HepG2 (cell line): Measurements from ENCODE around the gene TENM3. TPM values are rescaled to one million over a fixed set of nuclear protein-coding genes. Genes with fewer than 3 reads are reported as not detected.

Experiments
- ATAC-seq: fragments of 200-7000 bp; cut with Tn5 transposase; 3 replicates; pipeline ENCODE4 v1.9.1; 2020; ENCODE audit warnings: mild to moderate bottlenecking, moderate library complexity
- BruUV-seq: library from RNA; stranded (reverse); fragments of 400-500 nt; replicated peaks from 2 replicates; lab custom pipeline; 2021; lab: Mats Ljungman, UMichigan
- CTCF ChIA-PET: fragments of 300-600 bp; formaldehyde crosslinking; extraction: SDS; loops from one replicate; lab custom pipeline; 2021; ENCODE audit warnings: low total read pairs, inconsistent platforms, low intra/inter-chr PET ratio; lab: Yijun Ruan, JAX
- POLR2A ChIA-PET: fragments of 350-600 bp; sonication (Branson Sonifier 250); formaldehyde crosslinking; loops from one replicate; lab custom pipeline; 2020; ENCODE audit warnings: antibody characterized with exemption, inconsistent platforms; lab: Yijun Ruan, JAX
- DNase-seq: peaks from one replicate; pipeline ENCODE4 v3.0.0-alpha.2; 2015; ENCODE audit warnings: low spot score
- FAIRE-seq: peaks from 3 replicates; lab custom pipeline; 2011; peaks lifted over from hg19 to GRCh38; lab: Jason Lieb, UNC
- H2AFZ ChIP-seq: one replicate; pipeline ENCODE4 v1.6.1; 2011; ENCODE audit warnings: low read length, inconsistent platforms
- H3K27ac ChIP-seq: fragments of 300-600 bp; 3 replicates; pipeline ENCODE4 v1.8.0; 2011; ENCODE audit warnings: mixed run types, mild to moderate bottlenecking, mixed read lengths, low read length, inconsistent platforms; ENCODE audit not compliant: insufficient read depth; ENCODE audit errors: extremely low read length
- H3K27me3 ChIP-seq, 2 experiments: fragments of 200-600 bp in 1 of 2; 2 replicates in 1 of 2; 3 replicates in 1 of 2; pipeline versions ENCODE4 v1.6.0 to v1.8.0; 2011; ENCODE audit warnings: low read length in 2 of 2, mild to moderate bottlenecking in 2 of 2, moderate library complexity in 2 of 2, inconsistent platforms in 1 of 2; ENCODE audit not compliant: insufficient read depth in 2 of 2, control insufficient read depth in 1 of 2
- H3K36me3 ChIP-seq, 2 experiments: fragments of 200-600 bp in 1 of 2; replicated peaks in 1 of 2; 2 replicates in 1 of 2; 3 replicates in 1 of 2; pipeline versions ENCODE4 v1.5.1 to v1.8.0; 2011; ENCODE audit warnings: low read length in 2 of 2, inconsistent platforms in 1 of 2; ENCODE audit not compliant: insufficient read depth in 2 of 2, control insufficient read depth in 1 of 2
- H3K4me1 ChIP-seq: 2 replicates; pipeline ENCODE4 v1.5.1; 2012; ENCODE audit warnings: low read length, inconsistent platforms; ENCODE audit not compliant: insufficient read depth
- H3K4me2 ChIP-seq: 2 replicates; pipeline ENCODE4 v1.6.0; 2011; ENCODE audit warnings: low read depth, low read length, inconsistent platforms
- H3K4me3 ChIP-seq, 3 experiments: fragments of 200-600 bp in 1 of 3; sonication (generic), shearing (Covaris generic) in 1 of 3; replicated peaks in 1 of 3; 2 replicates each; pipeline ENCODE4 v1.5.1; 2011 to 2016; ENCODE audit warnings: low read length in 3 of 3, inconsistent platforms in 2 of 3, low read depth in 2 of 3, mild to moderate bottlenecking in 2 of 3, control low read depth in 1 of 3, mixed read lengths in 1 of 3; ENCODE audit not compliant: insufficient read depth in 1 of 3
- H3K79me2 ChIP-seq: one replicate; pipeline ENCODE4 v1.6.1; 2011; ENCODE audit warnings: low read length, inconsistent platforms; ENCODE audit not compliant: insufficient read depth
- H3K9ac ChIP-seq: 2 replicates; pipeline ENCODE4 v1.6.0; 2011; ENCODE audit warnings: mild to moderate bottlenecking, low read depth, low read length, inconsistent platforms; ENCODE audit not compliant: insufficient read depth
- H3K9me3 ChIP-seq: 2 replicates; pipeline ENCODE4 v1.5.1; 2012; ENCODE audit warnings: mild to moderate bottlenecking, low read length
- H4K20me1 ChIP-seq: 2 replicates; pipeline ENCODE4 v1.6.0; 2011; ENCODE audit warnings: inconsistent platforms, mild to moderate bottlenecking, low read length, moderate library complexity; ENCODE audit not compliant: insufficient read depth
- ATF1 ChIP-seq: IDR thresholded peaks from 2 replicates; pipeline ENCODE4 v1.6.1; 2016; ENCODE audit warnings: mild to moderate bottlenecking, control low read depth
- ATF2 ChIP-seq: sonication (generic); formaldehyde crosslinking; IDR thresholded peaks from 2 replicates; pipeline ENCODE4 v1.4.0; 2020; ENCODE audit warnings: missing genetic modification reagents
- EEA1 ChIP-seq: sonication (generic); formaldehyde crosslinking; IDR thresholded peaks from 2 replicates; pipeline ENCODE4 v1.5.1; 2020; ENCODE audit warnings: mild to moderate bottlenecking, missing genetic modification reagents, borderline replicate concordance
- FOXP1 ChIP-seq, 2 experiments: fragments of 450-650 bp in 1 of 2; IDR thresholded peaks; 2 replicates each; pipeline ENCODE4 v1.6.1; 2017 to 2018; ENCODE audit warnings: antibody characterized with exemption in 1 of 2
- JUND ChIP-seq: sonication (generic); formaldehyde crosslinking; IDR thresholded peaks from 2 replicates; pipeline ENCODE4 v1.8.0; 2022; ENCODE audit warnings: mild to moderate bottlenecking, missing genetic modification reagents
- MED1 ChIP-seq: sonication (generic); formaldehyde crosslinking; IDR thresholded peaks from 2 replicates; pipeline ENCODE4 v1.4.0; 2020; ENCODE audit warnings: missing genetic modification reagents
- SKI ChIP-seq: fragments of 450-650 bp; IDR thresholded peaks from one replicate; pipeline ENCODE4 v1.6.1; 2018; ENCODE audit warnings: mild to moderate bottlenecking; ENCODE audit not compliant: partially characterized antibody
- ZBTB38 ChIP-seq: sonication (generic); formaldehyde crosslinking; IDR thresholded peaks from 2 replicates; pipeline ENCODE4 v1.5.1; 2020; ENCODE audit warnings: mild to moderate bottlenecking, missing genetic modification reagents
- ZBTB42 ChIP-seq: sonication (generic); formaldehyde crosslinking; IDR thresholded peaks from 2 replicates; pipeline ENCODE4 v1.5.0; 2020; ENCODE audit warnings: mild to moderate bottlenecking, missing genetic modification reagents
- ZNF234 ChIP-seq: sonication (generic); formaldehyde crosslinking; conservative IDR thresholded peaks from 2 replicates; pipeline ENCODE4 v1.5.1; 2020; ENCODE audit warnings: mild to moderate bottlenecking, missing genetic modification reagents
- ZNF891 ChIP-seq: sonication (generic); formaldehyde crosslinking; IDR thresholded peaks from 2 replicates; pipeline ENCODE4 v1.5.0; 2020; ENCODE audit warnings: mild to moderate bottlenecking, missing genetic modification reagents
- WGBS: methylation state at CpG from one replicate; pipeline ENCODE4 v1.1.6; 2017; ENCODE audit warnings: low lambda C conversion rate; 5-methylcytosine and 5-hydroxymethylcytosine counted together
- in situ Hi-C: cut with HindIII; loops from 2 replicates; pipeline ENCODE4 v1.10.0; 2017; ENCODE audit warnings: low pct_unique_long_range_greater_than_20kb; ENCODE audit not compliant: extremely low pct_ligation_motif_present
- intact Hi-C: fragments of 100-400 bp; cut with micrococcal nuclease; formaldehyde crosslinking; loops from one replicate; pipeline ENCODE4 v1.10.0; 2022; ENCODE audit not compliant: unreplicated experiment
- polyA plus RNA-seq, 8 experiments: library from polyadenylated mRNA; depleted of rRNA in 3 of 8; stranded (reverse) in 7 of 8; unstranded in 1 of 8; fragments of >200 nt; fragmentation: Illumina TruSeq in 4 of 8; extraction: Trizol in 4 of 8; gene quantifications; 2 replicates each; pipeline versions ENCODE4 v1.2.1 to v1.2.3, GENCODE V29; 2011 to 2016; ENCODE audit warnings: low read depth in 4 of 8, missing spikeins in 1 of 8, mixed read lengths in 1 of 8; ENCODE audit not compliant: insufficient read depth in 1 of 8
- total RNA-seq, 5 experiments: library from RNA; depleted of rRNA; stranded (reverse); fragments of >200 nt; fragmentation: Illumina TruSeq; extraction: Trizol; gene quantifications; 2 replicates each; pipeline ENCODE4 v1.2.3, GENCODE V29; 2016; ENCODE audit warnings: low read depth in 1 of 5

Gene TENM3
- total and polyA plus RNA-seq, 2 of the 13 experiments (the other 11 are each of a cell fraction or from before 2014, with no cell fraction given): 0.04 TPM; not detected in 1

DNA sequence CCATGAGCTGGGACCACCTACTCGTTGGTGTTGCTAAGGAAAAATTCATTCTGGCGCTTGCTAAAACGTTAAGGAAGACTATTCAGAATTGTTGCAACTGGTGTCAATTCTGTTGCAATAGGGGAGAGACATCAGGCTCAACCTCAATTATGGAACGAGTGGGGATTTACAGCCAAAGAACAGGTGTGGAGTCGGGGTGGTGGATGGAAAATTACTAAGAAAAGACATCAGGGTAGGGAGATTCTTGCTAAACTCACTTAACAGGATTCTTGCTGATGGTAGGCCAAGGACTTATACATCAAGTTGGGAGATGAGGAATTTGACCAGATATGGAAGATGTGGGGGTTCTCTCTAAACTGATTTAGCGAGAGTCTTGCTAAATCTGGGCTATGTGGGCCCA is 139.7 kb downstream of the TENM3 start:
- in situ Hi-C loops: no loop called here
- Histone ChIP-seq H3K9ac (no peak overlapping the region), H3K27me3 (no peaks in the 10 kb centered on the region; a peak in 1 of 5 replicates), H3K36me3 (no peaks in the 10 kb centered on the region), H3K4me3 (no peak overlapping the region), H3K9me3 (no peaks in the 10 kb centered on the region), H3K79me2 (no peaks in the 10 kb centered on the region), H3K27ac (no peak overlapping the region), H3K4me2 (no peak overlapping the region), H2AFZ (no peak overlapping the region), H3K4me1 (no peaks in the 10 kb centered on the region)
- POLR2A ChIA-PET: no interaction called here
- CTCF ChIA-PET: no interaction called here
- FAIRE-seq (no peak), DNase-seq (no peak), ATAC-seq (no peak)
- no peak for TF ChIP-seq ZBTB42 (CRISPR knock-in tag)
- TF ChIP-seq SKI: no peak
- no peak for TF ChIP-seq MED1 (CRISPR knock-in tag)
- TF ChIP-seq ZBTB38: no peak
- no peak for TF ChIP-seq ATF2 (CRISPR knock-in tag)
- TF ChIP-seq ZNF891 (CRISPR knock-in tag): no peak
- no peak for TF ChIP-seq ATF1
- no peak for TF ChIP-seq JUND
- TF ChIP-seq FOXP1 (IDR thresholded peaks at IDR 0.05): no peak
- no peak for TF ChIP-seq FOXP1 (CRISPR knock-in tag; IDR thresholded peaks at IDR 0.05)
- no peak for TF ChIP-seq ZNF234 (CRISPR knock-in tag)
- no peak for TF ChIP-seq EEA1 (CRISPR knock-in tag)
- TF ChIP-seq, all 625 proteins: peak for 0
- BruUV-seq: no TSS peak
- intact Hi-C loops: no loop called here
- H4K20me1 ChIP-seq: no peaks in the 10 kb centered on the region
- 2% methylated on average over 6 of the region's 6 CpGs for WGBS
